Activated CD8-positive, alpha-beta memory T cell treated with anti-CD3 and anti-CD28 coated beads for 4 hours (primary cell): Measurements from ENCODE around the gene AK9.
"Not testable (repeated sequence)": the region's sequence is repeated elsewhere in the genome, so short reads cannot be mapped to it uniquely, and the experiment has no call there.

Experiments
- DNase-seq, 2 donors: peaks; one replicate each; pipeline ENCODE4 v3.0.0-alpha.2; 2020; ENCODE audit warnings: low read depth in 2 of 2

AK9 gene

DNA sequence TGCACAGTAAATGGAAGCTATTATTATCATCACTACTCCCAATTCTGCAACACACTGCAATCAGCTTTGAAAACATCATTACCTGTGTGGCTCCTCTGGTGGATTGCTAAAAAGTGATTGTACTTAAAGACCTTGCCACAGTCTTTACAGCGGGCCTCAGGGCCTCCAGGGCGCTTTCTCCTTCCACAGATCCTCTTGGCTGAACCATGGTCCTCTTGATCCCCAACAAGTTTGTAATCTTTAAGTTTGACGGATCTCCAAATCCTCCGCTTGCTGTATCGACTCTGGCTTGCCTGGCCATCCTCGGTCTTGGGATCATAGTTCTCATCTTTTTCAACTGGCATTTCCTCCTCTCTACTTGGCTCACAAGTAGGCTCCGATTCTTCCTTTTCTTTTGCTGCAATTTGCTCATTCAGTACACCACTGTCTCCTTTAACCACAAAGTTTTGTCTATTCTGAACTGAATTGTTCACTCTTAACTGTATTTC is 210.0 kb downstream of the AK9 start:
- no peak for DNase-seq

- DNase-seq, result no peak
Measured at GRCh38 chr6:109478841-109479624, 212.0 kb downstream of the AK9 start.

GRCh38 chr6:109478222-109478805 is 212.7 kb downstream of the AK9 start:
- no peak for DNase-seq

- DNase-seq, result no peak
Measured at GRCh38 chr6:109477725-109478124, 213.3 kb downstream of the AK9 start.

DNA sequence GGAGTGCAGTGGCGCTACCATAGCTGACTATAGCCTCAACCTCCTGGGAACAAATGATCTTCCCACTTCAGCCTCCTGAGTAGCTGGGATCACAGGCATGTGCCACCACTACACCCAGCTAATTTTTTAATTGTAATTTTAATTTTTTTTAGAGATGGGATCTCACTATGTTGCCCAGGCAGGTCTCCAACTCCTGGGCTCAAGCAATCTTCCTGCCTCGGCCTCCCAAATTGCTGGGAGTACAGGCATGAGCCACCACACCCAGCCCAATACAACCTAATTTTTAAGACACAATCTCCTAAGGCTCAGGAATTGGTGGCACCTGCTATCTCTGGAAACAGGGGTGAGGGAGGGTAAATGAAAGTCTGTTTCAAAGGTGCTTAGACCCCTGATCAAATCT is 213.8 kb downstream of the AK9 start:
- DNase-seq, result no peak

GRCh38 chr6:109475625-109476024 is 215.4 kb downstream of the AK9 start:
- DNase-seq, result no peak

DNA sequence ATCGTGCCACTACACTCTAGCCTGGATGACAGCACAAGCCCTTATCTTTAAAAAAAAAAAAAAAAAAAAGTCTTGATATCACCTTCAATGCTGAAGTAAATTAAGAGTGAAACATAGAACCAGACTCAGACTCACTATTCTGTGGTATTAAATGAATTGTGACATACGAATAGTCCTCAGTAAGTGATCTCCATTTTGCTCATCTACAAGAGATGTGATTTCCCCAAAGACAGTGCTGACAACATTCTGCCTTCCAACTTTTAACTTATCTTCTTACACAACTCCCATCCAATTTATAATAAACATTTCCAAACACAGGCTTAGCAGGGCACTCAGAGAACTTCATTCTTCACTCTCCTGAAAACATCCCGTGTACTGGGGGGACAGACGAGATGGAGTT is 216.0 kb downstream of the AK9 start:
- no peak for DNase-seq

DNA sequence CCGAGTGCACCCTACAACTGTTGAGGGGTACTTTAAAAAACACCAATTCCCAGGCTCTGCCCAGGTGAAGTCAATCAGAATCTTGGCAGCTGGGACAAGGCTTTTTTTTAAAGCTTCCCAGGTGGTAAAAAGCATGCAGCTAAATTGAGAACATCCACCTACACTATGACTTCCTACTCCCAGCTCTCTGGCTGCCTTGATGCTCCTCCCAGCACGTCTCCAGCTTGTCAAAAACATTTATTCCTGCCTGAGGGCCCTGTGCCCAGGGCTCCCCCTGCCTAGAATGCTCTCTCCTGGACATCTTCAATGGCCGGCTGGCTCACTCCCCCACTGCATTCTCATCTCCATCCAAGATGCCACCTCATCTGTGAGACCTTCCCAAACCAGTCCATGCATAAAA is 217.9 kb downstream of the AK9 start:
- no peak for DNase-seq

DNA sequence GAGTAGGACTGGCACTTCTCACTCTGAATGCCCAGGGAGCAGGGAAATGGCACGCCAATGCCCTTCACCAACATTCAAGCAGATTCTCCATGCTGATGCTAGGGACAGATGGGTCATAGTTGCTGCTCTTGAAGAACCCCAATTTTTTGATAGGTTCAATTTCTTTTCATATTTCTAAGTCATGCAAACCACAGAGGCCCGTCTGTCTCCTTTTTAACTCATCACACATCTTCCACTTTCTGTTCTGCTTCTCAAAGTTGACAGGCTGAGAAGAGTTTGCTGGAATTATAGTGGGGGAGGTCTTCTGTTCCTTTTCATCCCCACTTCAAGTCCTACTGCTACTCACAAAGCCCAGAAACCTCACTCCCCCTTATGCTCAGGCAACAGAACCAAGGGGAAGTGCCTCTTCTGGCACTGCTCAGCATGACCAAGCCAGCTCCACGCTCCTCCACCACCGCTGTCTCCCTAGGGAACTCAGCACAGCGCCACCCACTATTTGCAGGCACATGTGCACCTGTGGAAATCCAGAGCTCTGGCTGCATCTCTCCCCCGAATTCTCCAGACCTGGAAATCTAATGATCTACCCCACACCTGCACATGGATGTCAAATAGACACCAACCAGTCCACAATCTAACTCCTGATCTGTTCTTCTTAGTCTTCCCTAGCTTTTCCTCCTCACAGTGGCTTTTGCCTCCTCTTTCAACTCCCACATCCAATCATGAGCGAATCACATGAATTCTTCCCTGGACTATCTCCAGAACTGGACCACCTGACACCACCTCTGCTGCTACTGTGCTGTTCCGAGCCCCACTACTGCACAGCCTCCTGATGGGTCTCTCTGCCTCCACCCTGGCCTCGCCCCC is 218.6 kb downstream of the AK9 start:
- no peak for DNase-seq

GRCh38 chr6:109471105-109471810 is 219.7 kb downstream of the AK9 start:
- no peak for DNase-seq

- DNase-seq, result no peak
Measured at GRCh38 chr6:109469591-109470189, 221.3 kb downstream of the AK9 start.

DNA sequence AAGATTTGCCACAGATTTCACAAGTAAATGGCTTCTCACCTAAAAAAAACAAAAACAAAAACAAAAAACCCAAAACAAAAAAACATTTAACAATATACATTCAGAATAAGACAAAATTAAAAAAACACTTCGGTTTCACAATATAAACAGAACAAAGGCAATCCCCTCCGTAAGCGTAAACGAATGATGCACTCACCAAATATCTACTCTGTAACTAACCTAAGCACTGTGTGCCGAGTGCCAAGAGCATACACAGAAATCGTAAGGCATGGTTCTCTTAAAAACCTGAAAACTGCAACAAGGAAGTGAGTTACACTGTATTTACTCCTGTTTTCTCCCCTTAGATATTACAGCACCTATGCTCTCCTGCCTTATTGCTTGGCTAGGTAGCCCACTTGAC is 223.3 kb downstream of the AK9 start:
- DNase-seq, result no peak

DNA sequence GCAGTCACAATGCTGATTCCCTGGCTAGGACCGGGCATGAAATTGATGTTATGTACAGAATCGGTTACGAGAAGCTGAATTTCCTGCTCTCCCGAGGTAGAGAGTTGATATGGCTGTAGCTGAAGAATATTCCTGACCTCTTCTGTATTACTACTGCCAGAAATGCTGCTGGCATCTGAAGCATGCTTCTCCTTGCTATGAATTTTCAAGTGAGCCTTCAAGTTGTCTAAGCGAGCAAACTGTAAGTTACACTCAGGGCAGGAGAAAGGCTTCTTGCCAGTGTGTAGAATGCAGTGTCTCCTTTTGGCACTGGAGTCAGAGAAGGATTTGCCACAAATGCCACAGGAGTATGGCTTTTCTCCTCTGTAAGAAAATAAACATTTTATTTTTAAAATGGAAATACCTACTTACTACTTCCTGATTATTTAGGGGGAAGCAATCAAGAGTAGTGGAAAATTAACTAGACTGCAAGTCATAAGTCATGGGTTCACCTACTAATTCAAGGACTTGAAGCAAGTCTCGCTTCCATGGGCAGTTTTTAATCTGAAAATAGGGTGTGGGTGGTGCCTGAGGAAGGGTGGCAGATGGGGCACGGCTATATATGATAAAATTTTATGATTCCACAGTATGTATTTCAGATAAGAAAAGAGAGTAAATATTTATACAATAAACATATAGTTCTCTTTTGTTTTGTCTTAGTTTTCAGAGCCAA is 224.6 kb downstream of the AK9 start:
- DNase-seq, result no peak

GRCh38 chr6:109465772-109466171 is 225.2 kb downstream of the AK9 start:
- DNase-seq, result no peak

GRCh38 chr6:109461733-109462526 is 229.1 kb downstream of the AK9 start:
- no peak for DNase-seq

- not testable (repeated sequence) for DNase-seq
Measured at GRCh38 chr6:109461205-109461604, 229.8 kb downstream of the AK9 start.

DNA sequence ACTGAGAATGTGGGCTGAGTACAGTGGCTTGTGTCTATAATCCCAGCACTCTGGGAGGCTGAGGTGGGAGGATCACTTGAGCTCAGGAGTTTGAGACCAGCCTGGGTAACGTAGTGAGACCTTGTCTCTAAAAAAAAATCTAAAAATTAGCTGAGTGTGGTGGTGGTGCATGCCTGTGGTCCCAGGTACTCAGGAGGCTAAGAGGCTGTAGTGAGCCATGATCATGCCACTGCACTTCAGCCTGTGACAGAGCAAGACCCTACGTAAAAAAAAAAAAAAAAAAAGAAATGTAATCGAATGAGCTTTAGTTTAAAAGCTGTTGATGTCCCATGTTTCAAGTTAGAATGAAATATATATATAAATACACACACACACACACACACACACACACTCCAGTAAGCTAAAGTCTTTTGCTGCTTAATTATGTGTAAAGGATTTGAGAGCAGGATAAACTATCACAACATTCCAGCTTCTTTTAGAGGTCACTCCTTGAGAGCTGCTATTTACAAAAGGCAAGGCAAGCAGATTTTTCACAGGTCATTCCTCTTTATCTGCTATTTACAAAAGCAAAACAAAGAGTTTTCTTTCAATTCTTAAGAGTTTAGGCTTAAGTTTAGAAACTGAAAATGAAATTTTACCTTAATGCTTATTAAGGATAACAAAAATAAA is 230.7 kb downstream of the AK9 start:
- no peak for DNase-seq

- DNase-seq, result peak in 1 of 2 donors; percentile 35
Measured at GRCh38 chr6:109458774-109459531, 232.0 kb downstream of the AK9 start.

DNA sequence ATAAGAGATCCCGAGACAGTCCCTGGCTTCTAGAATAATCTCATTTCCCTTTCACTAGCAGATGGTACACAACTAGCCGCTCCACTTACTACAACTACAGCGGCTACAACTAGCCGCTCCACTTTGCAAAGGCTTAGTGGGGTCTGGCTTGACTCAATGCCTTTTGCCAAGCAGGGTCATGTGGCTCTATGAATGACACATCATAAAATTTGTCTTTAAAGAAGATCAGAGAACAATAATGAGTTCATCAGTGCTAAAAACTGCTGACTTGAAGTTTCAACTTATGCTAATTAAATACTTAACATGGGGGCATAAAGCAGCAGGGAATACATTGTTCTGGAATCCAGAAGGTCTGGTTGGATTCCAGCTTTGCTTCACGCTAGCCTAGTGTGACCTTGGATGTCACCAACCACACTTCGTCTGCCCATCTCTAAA is 233.4 kb downstream of the AK9 start:
- DNase-seq, result no peak
